ENCODE data around the gene TMEM132D. TPM values are rescaled to one million over a fixed set of nuclear protein-coding genes. Genes with fewer than 3 reads are reported as not detected.

Gene TMEM132D
- total RNA-seq, 1 experiment from 2014 or later = 1.4 TPM

DNA sequence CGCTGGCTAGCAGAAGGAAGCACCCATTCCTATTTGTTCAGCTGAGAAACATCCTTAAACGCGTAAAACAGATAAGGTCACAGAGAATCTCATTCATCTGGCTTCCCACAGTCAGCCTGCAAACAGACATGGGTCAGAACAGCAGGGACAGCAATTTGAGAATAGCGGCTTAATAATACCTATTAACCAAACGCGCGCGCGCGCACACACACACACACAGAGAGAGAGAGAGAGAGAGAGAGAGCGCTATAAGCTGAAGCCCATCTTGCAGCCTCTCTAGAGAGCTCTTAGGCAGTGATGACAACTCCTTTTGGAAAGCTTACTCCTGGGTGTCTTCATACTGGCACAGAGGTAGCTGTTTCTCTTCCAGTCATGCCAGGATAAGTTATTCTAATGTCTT, 26.4 kb downstream of the TMEM132D start:
- CTCF ChIA-PET = no interaction called here
- ATAC-seq = no peak
- Mint-ChIP-seq H3K9me3 (peaks cover 85% of the 10 kb centered on the region), H3K36me3 (peaks cover 72% of the 10 kb centered on the region), H3K4me3 (no peak overlapping the region), H3K27me3 (ENCODE audit: low read depth) (peaks cover 14% of the 10 kb centered on the region), H3K27ac (no peak overlapping the region), H3K4me1 (0 out of 2 replicates have a peak, but pooled peaks cover 3% of the 10 kb centered on the region)
- TF ChIP-seq ZNF219 (CRISPR knock-in tag; IDR thresholded peaks at IDR 0.05; ENCODE audit: borderline replicate concordance) = no peak
- no peak for TF ChIP-seq GTF2I (CRISPR knock-in tag; conservative IDR thresholded peaks at IDR 0.05)
- no peak for TF ChIP-seq CREB1 (CRISPR knock-in tag; IDR thresholded peaks at IDR 0.05)
- TF ChIP-seq, protein P1, sequence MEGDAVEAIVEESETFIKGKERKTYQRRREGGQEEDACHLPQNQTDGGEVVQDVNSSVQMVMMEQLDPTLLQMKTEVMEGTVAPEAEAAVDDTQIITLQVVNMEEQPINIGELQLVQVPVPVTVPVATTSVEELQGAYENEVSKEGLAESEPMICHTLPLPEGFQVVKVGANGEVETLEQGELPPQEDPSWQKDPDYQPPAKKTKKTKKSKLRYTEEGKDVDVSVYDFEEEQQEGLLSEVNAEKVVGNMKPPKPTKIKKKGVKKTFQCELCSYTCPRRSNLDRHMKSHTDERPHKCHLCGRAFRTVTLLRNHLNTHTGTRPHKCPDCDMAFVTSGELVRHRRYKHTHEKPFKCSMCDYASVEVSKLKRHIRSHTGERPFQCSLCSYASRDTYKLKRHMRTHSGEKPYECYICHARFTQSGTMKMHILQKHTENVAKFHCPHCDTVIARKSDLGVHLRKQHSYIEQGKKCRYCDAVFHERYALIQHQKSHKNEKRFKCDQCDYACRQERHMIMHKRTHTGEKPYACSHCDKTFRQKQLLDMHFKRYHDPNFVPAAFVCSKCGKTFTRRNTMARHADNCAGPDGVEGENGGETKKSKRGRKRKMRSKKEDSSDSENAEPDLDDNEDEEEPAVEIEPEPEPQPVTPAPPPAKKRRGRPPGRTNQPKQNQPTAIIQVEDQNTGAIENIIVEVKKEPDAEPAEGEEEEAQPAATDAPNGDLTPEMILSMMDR (IDR thresholded peaks at IDR 0.05) = no peak
- no peak for TF ChIP-seq HMGA2 (CRISPR knock-in tag; IDR thresholded peaks at IDR 0.05)
- TF ChIP-seq JUN (CRISPR knock-in tag; IDR thresholded peaks at IDR 0.05) = no peak
- TF ChIP-seq, protein P2, sequence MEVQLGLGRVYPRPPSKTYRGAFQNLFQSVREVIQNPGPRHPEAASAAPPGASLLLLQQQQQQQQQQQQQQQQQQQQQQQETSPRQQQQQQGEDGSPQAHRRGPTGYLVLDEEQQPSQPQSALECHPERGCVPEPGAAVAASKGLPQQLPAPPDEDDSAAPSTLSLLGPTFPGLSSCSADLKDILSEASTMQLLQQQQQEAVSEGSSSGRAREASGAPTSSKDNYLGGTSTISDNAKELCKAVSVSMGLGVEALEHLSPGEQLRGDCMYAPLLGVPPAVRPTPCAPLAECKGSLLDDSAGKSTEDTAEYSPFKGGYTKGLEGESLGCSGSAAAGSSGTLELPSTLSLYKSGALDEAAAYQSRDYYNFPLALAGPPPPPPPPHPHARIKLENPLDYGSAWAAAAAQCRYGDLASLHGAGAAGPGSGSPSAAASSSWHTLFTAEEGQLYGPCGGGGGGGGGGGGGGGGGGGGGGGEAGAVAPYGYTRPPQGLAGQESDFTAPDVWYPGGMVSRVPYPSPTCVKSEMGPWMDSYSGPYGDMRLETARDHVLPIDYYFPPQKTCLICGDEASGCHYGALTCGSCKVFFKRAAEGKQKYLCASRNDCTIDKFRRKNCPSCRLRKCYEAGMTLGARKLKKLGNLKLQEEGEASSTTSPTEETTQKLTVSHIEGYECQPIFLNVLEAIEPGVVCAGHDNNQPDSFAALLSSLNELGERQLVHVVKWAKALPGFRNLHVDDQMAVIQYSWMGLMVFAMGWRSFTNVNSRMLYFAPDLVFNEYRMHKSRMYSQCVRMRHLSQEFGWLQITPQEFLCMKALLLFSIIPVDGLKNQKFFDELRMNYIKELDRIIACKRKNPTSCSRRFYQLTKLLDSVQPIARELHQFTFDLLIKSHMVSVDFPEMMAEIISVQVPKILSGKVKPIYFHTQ (CRISPR knock-in tag; IDR thresholded peaks at IDR 0.05) = no peak
- no peak for TF ChIP-seq ELF4 (CRISPR knock-in tag; IDR thresholded peaks at IDR 0.05; ENCODE audit: low read depth)
- TF ChIP-seq, protein P3, sequence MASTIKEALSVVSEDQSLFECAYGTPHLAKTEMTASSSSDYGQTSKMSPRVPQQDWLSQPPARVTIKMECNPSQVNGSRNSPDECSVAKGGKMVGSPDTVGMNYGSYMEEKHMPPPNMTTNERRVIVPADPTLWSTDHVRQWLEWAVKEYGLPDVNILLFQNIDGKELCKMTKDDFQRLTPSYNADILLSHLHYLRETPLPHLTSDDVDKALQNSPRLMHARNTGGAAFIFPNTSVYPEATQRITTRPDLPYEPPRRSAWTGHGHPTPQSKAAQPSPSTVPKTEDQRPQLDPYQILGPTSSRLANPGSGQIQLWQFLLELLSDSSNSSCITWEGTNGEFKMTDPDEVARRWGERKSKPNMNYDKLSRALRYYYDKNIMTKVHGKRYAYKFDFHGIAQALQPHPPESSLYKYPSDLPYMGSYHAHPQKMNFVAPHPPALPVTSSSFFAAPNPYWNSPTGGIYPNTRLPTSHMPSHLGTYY (CRISPR knock-in tag; IDR thresholded peaks at IDR 0.05) = no peak
- no peak for TF ChIP-seq NFYB (CRISPR knock-in tag; conservative IDR thresholded peaks at IDR 0.05; ENCODE audit: low read depth)
- TF ChIP-seq, protein P4, sequence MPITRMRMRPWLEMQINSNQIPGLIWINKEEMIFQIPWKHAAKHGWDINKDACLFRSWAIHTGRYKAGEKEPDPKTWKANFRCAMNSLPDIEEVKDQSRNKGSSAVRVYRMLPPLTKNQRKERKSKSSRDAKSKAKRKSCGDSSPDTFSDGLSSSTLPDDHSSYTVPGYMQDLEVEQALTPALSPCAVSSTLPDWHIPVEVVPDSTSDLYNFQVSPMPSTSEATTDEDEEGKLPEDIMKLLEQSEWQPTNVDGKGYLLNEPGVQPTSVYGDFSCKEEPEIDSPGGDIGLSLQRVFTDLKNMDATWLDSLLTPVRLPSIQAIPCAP (CRISPR knock-in tag; IDR thresholded peaks at IDR 0.05) = no peak
- TF ChIP-seq ZNF138 (CRISPR knock-in tag; conservative IDR thresholded peaks at IDR 0.05) = no peak
- TF ChIP-seq GRHL2 (CRISPR knock-in tag; IDR thresholded peaks at IDR 0.05; ENCODE audit: insufficient replicate concordance, severe bottlenecking) = no peak
- TF ChIP-seq, protein P5, sequence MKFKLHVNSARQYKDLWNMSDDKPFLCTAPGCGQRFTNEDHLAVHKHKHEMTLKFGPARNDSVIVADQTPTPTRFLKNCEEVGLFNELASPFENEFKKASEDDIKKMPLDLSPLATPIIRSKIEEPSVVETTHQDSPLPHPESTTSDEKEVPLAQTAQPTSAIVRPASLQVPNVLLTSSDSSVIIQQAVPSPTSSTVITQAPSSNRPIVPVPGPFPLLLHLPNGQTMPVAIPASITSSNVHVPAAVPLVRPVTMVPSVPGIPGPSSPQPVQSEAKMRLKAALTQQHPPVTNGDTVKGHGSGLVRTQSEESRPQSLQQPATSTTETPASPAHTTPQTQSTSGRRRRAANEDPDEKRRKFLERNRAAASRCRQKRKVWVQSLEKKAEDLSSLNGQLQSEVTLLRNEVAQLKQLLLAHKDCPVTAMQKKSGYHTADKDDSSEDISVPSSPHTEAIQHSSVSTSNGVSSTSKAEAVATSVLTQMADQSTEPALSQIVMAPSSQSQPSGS (CRISPR knock-in tag; IDR thresholded peaks at IDR 0.05; ENCODE audit: borderline replicate concordance, low read depth) = no peak
- TF ChIP-seq ZNF416 (CRISPR knock-in tag; IDR thresholded peaks at IDR 0.05) = no peak
- TF ChIP-seq, protein P6, sequence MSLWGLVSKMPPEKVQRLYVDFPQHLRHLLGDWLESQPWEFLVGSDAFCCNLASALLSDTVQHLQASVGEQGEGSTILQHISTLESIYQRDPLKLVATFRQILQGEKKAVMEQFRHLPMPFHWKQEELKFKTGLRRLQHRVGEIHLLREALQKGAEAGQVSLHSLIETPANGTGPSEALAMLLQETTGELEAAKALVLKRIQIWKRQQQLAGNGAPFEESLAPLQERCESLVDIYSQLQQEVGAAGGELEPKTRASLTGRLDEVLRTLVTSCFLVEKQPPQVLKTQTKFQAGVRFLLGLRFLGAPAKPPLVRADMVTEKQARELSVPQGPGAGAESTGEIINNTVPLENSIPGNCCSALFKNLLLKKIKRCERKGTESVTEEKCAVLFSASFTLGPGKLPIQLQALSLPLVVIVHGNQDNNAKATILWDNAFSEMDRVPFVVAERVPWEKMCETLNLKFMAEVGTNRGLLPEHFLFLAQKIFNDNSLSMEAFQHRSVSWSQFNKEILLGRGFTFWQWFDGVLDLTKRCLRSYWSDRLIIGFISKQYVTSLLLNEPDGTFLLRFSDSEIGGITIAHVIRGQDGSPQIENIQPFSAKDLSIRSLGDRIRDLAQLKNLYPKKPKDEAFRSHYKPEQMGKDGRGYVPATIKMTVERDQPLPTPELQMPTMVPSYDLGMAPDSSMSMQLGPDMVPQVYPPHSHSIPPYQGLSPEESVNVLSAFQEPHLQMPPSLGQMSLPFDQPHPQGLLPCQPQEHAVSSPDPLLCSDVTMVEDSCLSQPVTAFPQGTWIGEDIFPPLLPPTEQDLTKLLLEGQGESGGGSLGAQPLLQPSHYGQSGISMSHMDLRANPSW (CRISPR knock-in tag; conservative IDR thresholded peaks at IDR 0.05; ENCODE audit: low read depth) = no peak
- TF ChIP-seq NFE2L1 (CRISPR knock-in tag; IDR thresholded peaks at IDR 0.05) = no peak
- TF ChIP-seq, protein P7, sequence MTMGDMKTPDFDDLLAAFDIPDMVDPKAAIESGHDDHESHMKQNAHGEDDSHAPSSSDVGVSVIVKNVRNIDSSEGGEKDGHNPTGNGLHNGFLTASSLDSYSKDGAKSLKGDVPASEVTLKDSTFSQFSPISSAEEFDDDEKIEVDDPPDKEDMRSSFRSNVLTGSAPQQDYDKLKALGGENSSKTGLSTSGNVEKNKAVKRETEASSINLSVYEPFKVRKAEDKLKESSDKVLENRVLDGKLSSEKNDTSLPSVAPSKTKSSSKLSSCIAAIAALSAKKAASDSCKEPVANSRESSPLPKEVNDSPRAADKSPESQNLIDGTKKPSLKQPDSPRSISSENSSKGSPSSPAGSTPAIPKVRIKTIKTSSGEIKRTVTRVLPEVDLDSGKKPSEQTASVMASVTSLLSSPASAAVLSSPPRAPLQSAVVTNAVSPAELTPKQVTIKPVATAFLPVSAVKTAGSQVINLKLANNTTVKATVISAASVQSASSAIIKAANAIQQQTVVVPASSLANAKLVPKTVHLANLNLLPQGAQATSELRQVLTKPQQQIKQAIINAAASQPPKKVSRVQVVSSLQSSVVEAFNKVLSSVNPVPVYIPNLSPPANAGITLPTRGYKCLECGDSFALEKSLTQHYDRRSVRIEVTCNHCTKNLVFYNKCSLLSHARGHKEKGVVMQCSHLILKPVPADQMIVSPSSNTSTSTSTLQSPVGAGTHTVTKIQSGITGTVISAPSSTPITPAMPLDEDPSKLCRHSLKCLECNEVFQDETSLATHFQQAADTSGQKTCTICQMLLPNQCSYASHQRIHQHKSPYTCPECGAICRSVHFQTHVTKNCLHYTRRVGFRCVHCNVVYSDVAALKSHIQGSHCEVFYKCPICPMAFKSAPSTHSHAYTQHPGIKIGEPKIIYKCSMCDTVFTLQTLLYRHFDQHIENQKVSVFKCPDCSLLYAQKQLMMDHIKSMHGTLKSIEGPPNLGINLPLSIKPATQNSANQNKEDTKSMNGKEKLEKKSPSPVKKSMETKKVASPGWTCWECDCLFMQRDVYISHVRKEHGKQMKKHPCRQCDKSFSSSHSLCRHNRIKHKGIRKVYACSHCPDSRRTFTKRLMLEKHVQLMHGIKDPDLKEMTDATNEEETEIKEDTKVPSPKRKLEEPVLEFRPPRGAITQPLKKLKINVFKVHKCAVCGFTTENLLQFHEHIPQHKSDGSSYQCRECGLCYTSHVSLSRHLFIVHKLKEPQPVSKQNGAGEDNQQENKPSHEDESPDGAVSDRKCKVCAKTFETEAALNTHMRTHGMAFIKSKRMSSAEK (CRISPR knock-in tag; IDR thresholded peaks at IDR 0.05; ENCODE audit: borderline replicate concordance) = no peak
- TF ChIP-seq SMAD3 (CRISPR knock-in tag; IDR thresholded peaks at IDR 0.05; ENCODE audit: borderline replicate concordance) = no peak
- TF ChIP-seq JAZF1 (CRISPR knock-in tag; IDR thresholded peaks at IDR 0.05) = no peak
- DNase-seq (ENCODE audit: low spot score) = no peak
- POLR2A ChIA-PET = no interaction called here

All from WTC11 (cell line).